Endometrium (tissue), 2 donors: ENCODE measurements around the gene TTC38.

Experiments
- FAIRE-seq: peaks from 2 replicates; lab custom pipeline; 2012; peaks lifted over from hg19 to GRCh38; lab: Jason Lieb, UNC
- donor health status: control.
- donor health status: control.

Gene TTC38

GRCh38 chr22:46278656-46279645, 11.1 kb downstream of the TTC38 start:
- no peak for FAIRE-seq

DNA sequence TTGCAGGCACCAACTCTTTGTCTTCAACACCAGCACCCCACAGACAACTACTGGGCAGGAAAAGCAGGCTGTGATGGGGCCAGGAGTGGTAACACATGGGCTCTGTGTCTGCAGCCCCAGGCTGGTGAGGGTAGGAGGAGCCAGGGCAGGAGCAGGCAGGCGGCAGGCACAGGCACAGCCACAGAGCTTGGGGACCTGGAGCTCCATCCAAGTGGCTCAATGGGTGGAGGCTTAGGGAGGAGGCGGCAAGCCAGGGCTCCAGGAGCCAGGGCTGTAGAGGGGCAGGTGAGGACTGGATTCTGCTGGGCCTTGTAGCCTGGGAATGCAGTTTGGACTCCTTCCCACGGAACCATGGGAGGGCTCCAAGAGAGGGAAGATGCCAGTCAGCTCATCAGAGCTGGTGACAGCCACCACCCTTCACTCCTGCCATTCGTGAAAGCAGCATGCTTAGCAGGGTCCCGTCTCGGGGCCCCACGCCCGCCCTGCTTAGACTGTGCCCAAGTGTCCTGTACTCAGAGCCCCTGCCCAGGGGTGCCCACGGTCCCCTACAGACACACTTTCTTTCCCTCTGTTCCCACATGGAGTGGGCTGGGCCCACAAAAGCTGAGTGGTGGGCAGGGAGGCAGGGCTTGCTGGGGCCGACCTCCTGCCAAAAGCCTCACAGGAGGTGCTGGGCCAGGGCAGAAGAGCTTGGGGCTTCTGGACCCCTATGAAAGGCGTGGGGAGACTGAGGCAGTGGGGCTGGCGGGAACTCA, 12.4 kb downstream of the TTC38 start:
- no peak for FAIRE-seq

GRCh38 chr22:46280999-46281623, 13.3 kb downstream of the TTC38 start:
- FAIRE-seq: no peak

DNA sequence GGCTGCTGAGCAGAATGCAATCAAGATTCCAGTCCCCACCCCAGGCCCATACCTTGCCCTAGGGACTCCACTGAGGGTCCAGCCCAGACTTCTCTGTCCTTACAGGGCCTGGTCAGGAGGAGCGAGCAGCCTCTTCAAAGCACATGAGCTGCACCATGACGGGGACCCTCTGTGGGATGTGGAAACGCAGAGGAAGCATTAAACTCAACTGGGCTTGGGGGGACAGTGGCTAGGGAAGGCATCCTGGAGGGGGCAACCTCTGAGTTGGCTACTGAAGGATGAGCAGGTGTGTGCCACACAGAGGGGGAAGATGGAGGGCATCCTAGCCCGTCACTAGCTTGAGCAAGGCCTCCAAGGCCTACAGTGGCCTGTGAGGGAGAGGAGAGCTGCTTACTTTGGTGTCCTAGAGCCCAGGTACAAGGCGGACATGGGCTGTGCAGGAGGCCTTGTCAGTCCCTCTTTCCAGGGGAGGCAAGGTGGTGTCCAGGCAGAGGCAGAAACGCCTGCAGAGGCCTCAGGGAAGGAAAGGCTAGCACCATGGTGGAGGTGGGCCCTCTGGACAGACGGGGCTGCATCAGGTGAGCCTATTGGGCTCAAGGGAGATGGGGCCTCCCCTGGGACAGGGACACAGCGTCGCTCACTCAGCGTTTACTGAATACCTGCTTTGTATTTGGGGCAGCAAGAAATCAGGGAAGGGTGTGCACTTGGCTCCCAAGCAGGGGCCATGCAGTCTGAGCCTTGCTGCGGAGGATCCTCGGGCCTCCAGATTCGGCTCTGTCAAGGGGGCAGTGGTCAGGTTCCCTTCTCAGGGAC, 14.3 kb downstream of the TTC38 start:
- FAIRE-seq: no peak

DNA sequence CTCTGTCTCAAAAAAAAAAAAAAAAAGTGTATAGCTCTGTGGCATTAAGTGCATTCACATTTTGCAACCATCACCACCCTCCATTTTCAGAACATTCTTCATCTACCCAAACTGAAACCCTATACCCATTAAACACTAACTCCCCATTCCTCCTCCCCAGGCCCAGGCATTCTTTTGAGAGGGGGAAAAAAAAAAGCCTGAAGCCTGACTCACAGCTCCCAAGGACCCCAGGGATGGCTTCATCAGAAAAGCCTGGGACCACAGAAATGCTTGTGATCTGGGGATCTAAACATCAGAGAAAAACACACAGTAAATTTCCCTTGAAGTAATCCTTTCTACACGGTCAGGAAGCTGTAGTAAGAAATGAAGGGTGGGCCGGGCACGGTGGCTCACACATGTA, 18.2 kb downstream of the TTC38 start:
- FAIRE-seq: no peak

GRCh38 chr22:46286941-46287872, 19.4 kb downstream of the TTC38 start:
- no peak for FAIRE-seq

DNA sequence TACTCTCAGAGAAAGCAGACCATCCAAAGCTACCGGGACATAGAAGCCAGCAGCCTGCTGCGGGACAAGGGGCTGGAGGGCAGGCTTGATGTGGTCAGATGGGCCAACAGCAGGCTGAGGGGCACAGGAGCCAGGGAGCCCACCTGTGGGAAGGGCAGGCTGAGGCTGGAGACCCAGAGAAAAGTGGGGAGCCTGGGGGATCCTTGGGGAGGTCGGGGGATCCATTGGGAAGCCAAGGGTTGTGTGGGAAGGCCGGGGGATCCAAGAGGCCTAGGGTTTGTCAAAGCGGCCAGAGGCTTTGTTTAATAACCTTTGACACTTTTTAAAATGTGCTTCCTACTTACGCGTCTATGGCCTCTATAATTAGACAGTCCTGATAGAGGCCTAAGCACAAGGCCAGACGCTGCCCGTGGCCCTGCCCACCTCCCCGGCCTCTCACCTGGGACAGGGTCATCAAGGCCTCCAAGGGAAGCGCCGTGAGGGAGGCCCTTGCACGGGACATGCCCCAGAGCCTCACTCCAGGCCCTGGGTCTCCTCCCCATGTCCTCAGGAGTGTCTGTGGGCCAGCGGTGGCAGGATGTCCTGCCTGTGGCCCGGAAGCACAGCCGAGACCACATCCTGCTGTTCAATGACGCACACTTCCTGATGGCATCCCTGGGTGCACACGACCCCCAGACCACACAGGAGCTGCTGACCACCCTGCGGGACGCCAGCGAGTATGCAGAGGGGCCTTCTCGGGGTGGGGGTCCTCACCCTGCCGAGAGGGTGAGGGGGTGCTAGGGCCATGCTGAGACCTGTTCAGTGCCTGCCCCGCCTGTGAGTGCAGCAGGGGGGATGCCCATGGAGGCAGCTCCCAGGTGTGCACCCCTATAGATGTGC, 20.3 kb downstream of the TTC38 start:
- no peak for FAIRE-seq

- FAIRE-seq: no peak
Observed at GRCh38 chr22:46288846-46289243, 21.0 kb downstream of the TTC38 start.

DNA sequence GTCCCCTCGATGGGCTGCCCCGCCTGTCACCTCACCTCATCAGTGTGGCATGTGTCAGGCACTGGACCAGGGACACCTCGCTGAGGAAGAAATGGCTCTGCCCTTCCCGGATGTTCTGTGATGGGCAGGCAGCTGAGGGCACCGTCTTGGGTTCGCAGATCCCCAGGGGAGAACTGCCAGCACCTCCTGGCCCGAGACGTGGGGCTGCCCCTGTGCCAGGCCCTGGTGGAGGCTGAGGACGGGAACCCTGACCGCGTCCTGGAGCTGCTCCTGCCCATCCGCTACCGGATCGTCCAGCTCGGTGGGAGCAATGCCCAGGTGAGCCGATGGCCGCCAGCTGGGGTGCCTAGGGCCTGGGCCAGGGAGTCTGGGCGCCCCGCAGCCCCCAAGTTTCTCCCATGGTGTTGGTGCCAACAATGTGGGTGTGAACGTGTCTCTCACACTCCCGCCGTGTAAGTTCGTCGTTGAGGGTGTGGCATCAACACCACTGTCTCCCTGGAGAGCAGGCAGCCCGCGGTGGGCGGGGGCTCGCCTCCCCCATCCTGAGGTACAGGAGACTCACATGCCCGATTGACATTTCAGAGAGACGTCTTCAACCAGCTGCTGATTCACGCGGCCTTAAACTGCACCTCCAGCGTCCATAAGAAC, 21.6 kb downstream of the TTC38 start:
- no peak for FAIRE-seq

DNA sequence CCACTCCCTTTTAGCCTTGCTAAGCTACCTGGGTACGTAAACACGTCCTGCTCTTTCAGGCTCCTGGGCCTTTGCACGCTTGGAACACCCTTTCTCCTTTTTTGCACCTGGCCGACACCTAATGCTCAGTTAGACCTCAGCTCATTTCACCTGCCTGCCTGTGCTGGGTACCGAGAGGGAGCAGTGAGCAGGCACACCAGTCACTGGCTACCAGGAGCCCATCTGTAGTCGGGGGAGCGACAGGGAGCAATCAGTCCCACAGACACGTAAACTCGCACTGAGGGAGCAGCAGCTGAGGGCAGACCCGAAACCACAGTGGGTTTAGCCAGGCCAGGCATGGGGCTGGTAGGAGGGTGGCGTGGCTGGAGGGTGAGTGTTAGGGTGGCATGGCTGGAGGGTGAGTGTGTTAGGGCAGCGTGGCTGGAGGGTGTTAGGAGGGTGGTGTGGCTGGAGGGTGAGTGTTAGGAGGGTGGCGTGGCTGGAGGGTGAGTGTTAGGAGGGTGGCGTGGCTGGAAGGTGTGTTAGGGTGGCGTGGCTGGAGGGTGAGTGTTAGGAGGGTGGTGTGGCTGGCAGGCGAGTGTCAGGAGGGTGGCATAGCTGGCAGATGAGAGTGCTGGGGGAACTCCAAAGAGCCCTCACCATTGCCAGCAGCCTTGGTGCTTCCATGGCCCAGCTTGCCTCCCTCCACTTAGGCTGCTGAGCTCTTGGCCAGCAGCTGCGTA, 22.5 kb downstream of the TTC38 start:
- FAIRE-seq: no peak

DNA sequence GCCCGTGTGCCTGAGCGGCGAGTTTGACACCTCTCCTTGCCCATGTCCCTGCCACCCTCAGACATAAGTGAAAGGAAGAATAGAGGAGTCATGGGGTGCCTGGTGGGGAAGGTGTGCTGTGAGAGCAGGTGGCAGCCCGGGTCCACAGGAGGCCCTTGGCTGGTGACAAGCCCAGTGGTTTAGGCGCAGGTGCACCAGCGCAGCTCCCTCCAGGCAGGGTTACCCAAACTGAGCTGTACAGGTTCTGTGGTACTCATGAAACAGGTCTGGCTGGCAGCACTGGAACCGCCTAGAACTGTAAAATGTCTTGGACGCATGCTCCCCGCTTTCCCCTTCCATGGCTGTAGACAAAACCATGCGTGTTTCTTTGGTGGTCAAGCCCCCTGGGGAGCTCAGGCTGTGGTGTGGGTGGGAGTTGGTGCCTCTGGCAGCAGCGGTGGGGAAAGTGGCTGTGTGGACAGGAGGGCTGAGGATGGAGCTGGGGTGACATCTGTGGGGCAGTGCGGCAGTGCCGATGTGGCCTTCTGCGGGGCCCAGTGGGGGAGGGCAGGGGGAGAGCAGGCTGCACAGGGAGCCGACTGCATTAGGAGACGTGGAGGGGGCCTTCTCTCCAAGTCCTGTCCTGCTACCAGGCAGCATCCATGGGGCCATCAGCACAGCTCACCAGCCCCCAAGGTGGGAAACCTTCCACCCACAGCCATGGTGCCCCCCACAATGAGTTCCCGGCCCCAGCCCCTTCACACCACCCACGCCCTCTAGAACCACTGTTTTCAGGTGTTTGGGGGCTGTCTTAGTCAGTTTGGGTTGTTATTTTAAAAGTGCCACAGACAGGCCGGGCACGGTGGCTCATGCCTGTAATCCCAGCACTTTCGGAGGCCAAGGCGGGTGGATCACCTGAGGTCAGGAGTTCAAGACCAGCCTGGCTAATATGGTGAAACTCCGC, 23.3 kb downstream of the TTC38 start:
- FAIRE-seq: no peak

DNA sequence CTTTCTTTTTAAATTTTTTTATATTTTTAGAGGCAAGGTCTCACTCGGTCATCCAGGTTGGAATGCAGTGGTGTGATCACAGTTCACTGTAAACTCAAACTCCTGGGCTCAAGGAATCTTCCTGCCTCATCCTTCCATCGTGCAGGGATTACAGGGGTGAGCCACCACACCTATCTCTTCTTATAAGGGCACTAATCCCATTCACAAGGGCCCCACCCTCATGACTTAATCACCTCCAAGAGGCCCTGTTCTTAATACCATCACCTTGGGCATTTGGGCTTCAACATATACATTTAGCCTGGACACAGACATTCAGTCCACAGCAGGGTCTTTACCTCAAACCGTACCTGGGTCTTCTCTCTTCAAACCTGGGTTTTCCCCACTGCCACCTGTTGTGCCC, 24.4 kb downstream of the TTC38 start:
- no peak for FAIRE-seq

- FAIRE-seq: no peak
Observed at GRCh38 chr22:46292732-46293131, 24.9 kb downstream of the TTC38 start.

DNA sequence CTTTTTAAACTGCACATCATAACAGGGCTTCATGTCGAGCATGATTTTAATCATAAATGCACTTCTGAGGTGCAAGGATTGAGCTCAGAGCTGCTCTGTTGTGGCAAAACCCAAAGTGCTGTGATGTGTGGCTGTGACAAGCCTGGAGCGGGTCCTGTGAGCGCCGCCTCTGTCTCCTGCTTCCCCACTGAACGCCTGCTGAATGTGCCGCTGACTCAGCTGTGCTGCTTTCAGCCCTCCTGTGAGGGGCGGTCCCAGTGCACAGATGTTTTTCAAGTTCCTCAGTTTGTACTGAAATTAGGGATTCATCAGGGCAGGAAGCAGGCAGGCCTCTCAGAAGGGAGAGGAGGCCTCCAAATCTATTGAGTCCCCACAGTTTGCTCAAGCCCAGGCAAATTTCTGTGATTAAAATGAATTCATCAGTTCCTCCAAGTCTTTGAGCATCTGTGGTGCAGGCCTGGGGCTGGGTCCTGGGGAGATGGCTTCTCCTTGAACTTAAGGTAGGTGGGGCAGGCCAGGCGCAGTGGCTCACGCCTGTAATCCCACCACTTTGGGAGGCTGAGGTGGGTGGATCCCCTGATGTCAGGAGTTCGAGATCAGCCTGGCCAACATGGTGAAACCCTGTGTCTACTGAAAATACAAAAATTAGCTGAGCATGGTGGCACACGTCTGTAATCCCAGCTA, 25.9 kb downstream of the TTC38 start:
- no peak for FAIRE-seq

GRCh38 chr22:46294784-46295183, 27.0 kb downstream of the TTC38 start:
- no peak for FAIRE-seq

GRCh38 chr22:46295277-46295971, 27.6 kb downstream of the TTC38 start:
- no peak for FAIRE-seq
